Body of pancreas (tissue), 4 donors: ENCODE measurements around the gene NACA2.

ENCODE experiments used
- POLR2A ChIP-seq, 3 donors: fragments of 450-650 bp; IDR thresholded peaks; one replicate each; pipeline ENCODE4 v1.6.1; 2016; ENCODE audit warnings: antibody characterized with exemption in 3 of 3, mild to moderate bottlenecking in 2 of 3
- TF ChIP-seq, protein P1 (sequence below), 7 experiments: fragments of 450-650 bp in 4 of 7; fragments of 200-600 bp in 3 of 7; sonication (generic) in 3 of 7; IDR thresholded peaks; one replicate each; pipeline ENCODE4 v1.5.1; 2016 to 2019; ENCODE audit warnings: antibody characterized with exemption in 7 of 7

DNA sequence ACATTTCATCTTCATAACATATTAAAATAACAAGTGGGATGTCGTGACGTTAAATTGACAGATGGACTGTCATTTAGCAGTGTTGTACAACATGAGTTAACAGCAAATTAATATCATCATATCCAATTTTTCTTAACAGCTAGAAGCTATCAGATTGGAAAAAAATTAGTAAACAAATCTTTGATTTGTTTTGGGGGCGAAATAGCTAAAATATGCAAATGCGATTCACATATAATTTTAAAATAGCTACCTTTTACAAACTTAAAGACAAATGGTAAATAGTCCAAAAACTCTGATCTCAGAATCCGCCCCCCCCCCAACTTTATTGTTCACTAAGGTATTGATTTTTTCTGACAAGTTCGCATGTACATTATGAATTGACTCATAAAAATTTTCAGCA, 20.3 kb upstream of the NACA2 start:
- TF ChIP-seq, protein P1, sequence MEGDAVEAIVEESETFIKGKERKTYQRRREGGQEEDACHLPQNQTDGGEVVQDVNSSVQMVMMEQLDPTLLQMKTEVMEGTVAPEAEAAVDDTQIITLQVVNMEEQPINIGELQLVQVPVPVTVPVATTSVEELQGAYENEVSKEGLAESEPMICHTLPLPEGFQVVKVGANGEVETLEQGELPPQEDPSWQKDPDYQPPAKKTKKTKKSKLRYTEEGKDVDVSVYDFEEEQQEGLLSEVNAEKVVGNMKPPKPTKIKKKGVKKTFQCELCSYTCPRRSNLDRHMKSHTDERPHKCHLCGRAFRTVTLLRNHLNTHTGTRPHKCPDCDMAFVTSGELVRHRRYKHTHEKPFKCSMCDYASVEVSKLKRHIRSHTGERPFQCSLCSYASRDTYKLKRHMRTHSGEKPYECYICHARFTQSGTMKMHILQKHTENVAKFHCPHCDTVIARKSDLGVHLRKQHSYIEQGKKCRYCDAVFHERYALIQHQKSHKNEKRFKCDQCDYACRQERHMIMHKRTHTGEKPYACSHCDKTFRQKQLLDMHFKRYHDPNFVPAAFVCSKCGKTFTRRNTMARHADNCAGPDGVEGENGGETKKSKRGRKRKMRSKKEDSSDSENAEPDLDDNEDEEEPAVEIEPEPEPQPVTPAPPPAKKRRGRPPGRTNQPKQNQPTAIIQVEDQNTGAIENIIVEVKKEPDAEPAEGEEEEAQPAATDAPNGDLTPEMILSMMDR (IDR thresholded peaks at IDR 0.05), result no peak
- no peak for TF ChIP-seq POLR2A (IDR thresholded peaks at IDR 0.05)
